Activated CD8-positive, alpha-beta memory T cell treated with anti-CD3 and anti-CD28 coated beads, Interleukin-2, amount 50 U/mL, for 24 hours (primary cell): ENCODE measurements around the gene EXOC2.
"Not testable (repeated sequence)": the region's sequence is repeated elsewhere in the genome, so short reads cannot be mapped to it uniquely, and the experiment has no call there.

Source experiments
- DNase-seq: peaks from one replicate; pipeline ENCODE4 v3.0.0-alpha.2; 2020; ENCODE audit errors: extremely low read depth

EXOC2 gene

GRCh38 chr6:680666-681340, 12.1 kb downstream of the EXOC2 start:
- no peak for DNase-seq

- no peak for DNase-seq
These were observed 12.7 kb downstream of the EXOC2 start for GRCh38 chr6:680251-680650.

- no peak for DNase-seq
These were observed 13.7 kb downstream of the EXOC2 start for GRCh38 chr6:679282-679681.

GRCh38 chr6:678520-678919, 14.4 kb downstream of the EXOC2 start:
- DNase-seq: no peak

GRCh38 chr6:677919-678318, 15.0 kb downstream of the EXOC2 start:
- no peak for DNase-seq

GRCh38 chr6:674956-675355, 18.0 kb downstream of the EXOC2 start:
- DNase-seq: no peak

- DNase-seq: no peak
These were observed 18.5 kb downstream of the EXOC2 start for GRCh38 chr6:674406-674805.

GRCh38 chr6:667253-667927, 25.5 kb downstream of the EXOC2 start:
- DNase-seq: no peak

GRCh38 chr6:665403-666267, 27.3 kb downstream of the EXOC2 start:
- DNase-seq: no peak

- DNase-seq: not testable (repeated sequence)
These were observed 29.2 kb downstream of the EXOC2 start for GRCh38 chr6:663788-664187.

- DNase-seq: no peak
These were observed 33.0 kb downstream of the EXOC2 start for GRCh38 chr6:659716-660581.

GRCh38 chr6:658244-658643, 34.7 kb downstream of the EXOC2 start:
- no peak for DNase-seq

GRCh38 chr6:657743-658142, 35.2 kb downstream of the EXOC2 start:
- DNase-seq: no peak

GRCh38 chr6:656460-657252, 36.3 kb downstream of the EXOC2 start, which contains the start of gene HUS1B:
Gene HUS1B (minus strand): TSS chr6:657100. CDS start chr6:656944, 156 bp downstream.
- DNase-seq: no peak

GRCh38 chr6:654136-654535, 38.8 kb downstream of the EXOC2 start:
- no peak for DNase-seq

GRCh38 chr6:652865-653264, 40.1 kb downstream of the EXOC2 start:
- DNase-seq: no peak

GRCh38 chr6:650098-650497, 42.8 kb downstream of the EXOC2 start:
- DNase-seq: no peak

GRCh38 chr6:642805-643204, 50.1 kb downstream of the EXOC2 start:
- DNase-seq: no peak

GRCh38 chr6:641225-641985, 51.5 kb downstream of the EXOC2 start:
- DNase-seq: no peak

- DNase-seq: no peak
These were observed 56.5 kb downstream of the EXOC2 start for GRCh38 chr6:636488-636887.
